ACC112 (cell line): ENCODE measurements around the gene CCDC61.
A peak's percentile ranks its signal among the peaks of the same experiment; 100 is the strongest.

Experiments
- H2AFZ ChIP-seq: fragments of 200-600 bp; sonication (generic); one replicate; pipeline ENCODE4 v1.6.0; 2017; ENCODE audit warnings: antibody characterized with exemption, low read length; ENCODE audit not compliant: unreplicated experiment
- H3K27ac ChIP-seq: fragments of 200-600 bp; sonication (generic); 2 replicates; pipeline ENCODE4 v1.5.1; 2014; ENCODE audit warnings: low read depth, mild to moderate bottlenecking, antibody characterized with exemption, low read length, moderate library complexity
- H3K27me3 ChIP-seq: fragments of 200-600 bp; sonication (generic); 2 replicates; pipeline ENCODE4 v1.6.1; 2014; ENCODE audit warnings: mild to moderate bottlenecking, antibody characterized with exemption, low read length, moderate library complexity, mixed read lengths; ENCODE audit not compliant: insufficient read depth
- H3K36me3 ChIP-seq: fragments of 200-600 bp; sonication (generic); 2 replicates; pipeline ENCODE4 v1.6.1; 2016; ENCODE audit warnings: mild to moderate bottlenecking, antibody characterized with exemption, low read length, moderate library complexity, mixed read lengths; ENCODE audit not compliant: insufficient read depth
- H3K4me1 ChIP-seq: fragments of 200-600 bp; sonication (generic); one replicate; pipeline ENCODE4 v1.6.1; 2016; ENCODE audit warnings: low read length, mixed read lengths; ENCODE audit not compliant: insufficient read depth, unreplicated experiment, control insufficient read depth
- H3K4me3 ChIP-seq: fragments of 200-600 bp; sonication (generic); 2 replicates; pipeline ENCODE4 v1.5.1; 2014; ENCODE audit warnings: mild to moderate bottlenecking, low read depth, low read length
- H3K79me2 ChIP-seq: fragments of 200-600 bp; sonication (generic); one replicate; pipeline ENCODE4 v1.6.0; 2016; ENCODE audit warnings: low read length; ENCODE audit not compliant: control insufficient read depth, unreplicated experiment, insufficient read depth

Gene CCDC61

GRCh38 chr19:45975306-45976070 lies 19.8 kb upstream of the CCDC61 start:
- H3K79me2 ChIP-seq: no peaks in the 10 kb centered on the region
- peaks cover 49% of the 10 kb centered on the region for H3K27me3 ChIP-seq
- no peaks in the 10 kb centered on the region for H3K4me1 ChIP-seq
- no peak overlapping the region for H2AFZ ChIP-seq
- no peaks in the 10 kb centered on the region for H3K36me3 ChIP-seq
- H3K4me3 ChIP-seq: no peak overlapping the region
- H3K27ac ChIP-seq: no peak overlapping the region

- Histone ChIP-seq H2AFZ (no peak overlapping the region), H3K36me3 (no peaks in the 10 kb centered on the region), H3K79me2 (no peaks in the 10 kb centered on the region), H3K27me3 (peaks cover 42% of the 10 kb centered on the region), H3K4me1 (no peaks in the 10 kb centered on the region), H3K4me3 (no peak overlapping the region), H3K27ac (no peak overlapping the region)
Measured at GRCh38 chr19:45976178-45976577, 19.1 kb upstream of the CCDC61 start.

DNA sequence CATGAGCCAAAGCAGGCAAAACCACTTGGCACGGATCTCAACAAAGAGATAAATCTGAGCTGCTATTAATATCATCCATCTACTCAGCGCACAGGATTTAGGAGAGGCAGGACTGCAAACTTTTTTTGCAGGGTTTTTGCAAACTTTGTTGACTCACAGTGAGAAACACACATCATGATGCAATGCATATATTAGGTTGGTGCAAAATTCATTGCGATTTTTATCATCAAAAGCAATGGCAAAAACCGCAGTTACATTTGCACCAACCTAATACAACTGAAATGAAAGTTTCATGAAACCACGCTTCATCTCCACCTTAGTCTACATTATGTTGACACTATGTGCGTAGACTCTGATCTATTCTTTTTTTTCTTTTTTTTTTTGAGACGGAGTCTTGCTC lies 17.1 kb upstream of the CCDC61 start:
- no peak overlapping the region for H3K4me3 ChIP-seq
- no peaks in the 10 kb centered on the region for H3K36me3 ChIP-seq
- peaks cover 26% of the 10 kb centered on the region for H3K27me3 ChIP-seq
- no peaks in the 10 kb centered on the region for H3K79me2 ChIP-seq
- no peak overlapping the region for H2AFZ ChIP-seq
- H3K27ac ChIP-seq: no peak overlapping the region
- no peaks in the 10 kb centered on the region for H3K4me1 ChIP-seq

DNA sequence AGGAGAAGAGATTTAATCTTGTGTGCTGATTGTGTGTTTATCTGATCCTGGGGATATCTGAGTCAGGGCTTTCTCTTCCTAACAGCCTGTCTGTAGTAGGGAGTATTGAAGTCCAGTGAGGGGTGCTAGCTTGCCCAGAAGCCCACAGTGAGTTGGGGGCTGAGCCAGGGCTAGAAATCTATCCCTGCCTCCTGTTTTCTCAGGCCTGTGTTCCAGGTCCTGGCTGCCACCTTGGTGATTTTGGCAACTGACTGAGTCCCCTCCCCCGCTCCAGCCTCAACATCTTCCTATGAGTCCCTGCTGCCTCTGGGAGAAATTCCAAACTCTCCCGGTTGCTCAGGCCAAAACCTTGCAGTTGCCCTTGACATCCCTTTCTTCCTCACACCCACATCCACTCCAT lies 13.9 kb upstream of the CCDC61 start:
- no peak overlapping the region for H2AFZ ChIP-seq
- no peaks in the 10 kb centered on the region for H3K36me3 ChIP-seq
- H3K79me2 ChIP-seq: no peaks in the 10 kb centered on the region
- no peaks in the 10 kb centered on the region; the same call in 1 of the 2 replicates for H3K27me3 ChIP-seq
- H3K4me1 ChIP-seq: no peaks in the 10 kb centered on the region
- no peak overlapping the region for H3K27ac ChIP-seq
- no peak overlapping the region for H3K4me3 ChIP-seq

GRCh38 chr19:45985321-45985720 lies 9.9 kb upstream of the CCDC61 start:
- Histone ChIP-seq H3K36me3 (no peaks in the 10 kb centered on the region), H3K4me1 (no peaks in the 10 kb centered on the region), H3K4me3 (no peak overlapping the region), H3K27me3 (peaks cover 6% of the 10 kb centered on the region), H3K79me2 (no peaks in the 10 kb centered on the region), H3K27ac (no peak overlapping the region), H2AFZ (no peak overlapping the region)

- no peak overlapping the region for H3K27ac ChIP-seq
- no peak overlapping the region for H3K4me3 ChIP-seq
- peaks cover 6% of the 10 kb centered on the region for H3K27me3 ChIP-seq
- no peaks in the 10 kb centered on the region for H3K4me1 ChIP-seq
- H3K79me2 ChIP-seq: no peaks in the 10 kb centered on the region
- no peaks in the 10 kb centered on the region for H3K36me3 ChIP-seq
- H2AFZ ChIP-seq: no peak overlapping the region
Measured at GRCh38 chr19:45990113-45990728, 5.0 kb upstream of the CCDC61 start.

DNA sequence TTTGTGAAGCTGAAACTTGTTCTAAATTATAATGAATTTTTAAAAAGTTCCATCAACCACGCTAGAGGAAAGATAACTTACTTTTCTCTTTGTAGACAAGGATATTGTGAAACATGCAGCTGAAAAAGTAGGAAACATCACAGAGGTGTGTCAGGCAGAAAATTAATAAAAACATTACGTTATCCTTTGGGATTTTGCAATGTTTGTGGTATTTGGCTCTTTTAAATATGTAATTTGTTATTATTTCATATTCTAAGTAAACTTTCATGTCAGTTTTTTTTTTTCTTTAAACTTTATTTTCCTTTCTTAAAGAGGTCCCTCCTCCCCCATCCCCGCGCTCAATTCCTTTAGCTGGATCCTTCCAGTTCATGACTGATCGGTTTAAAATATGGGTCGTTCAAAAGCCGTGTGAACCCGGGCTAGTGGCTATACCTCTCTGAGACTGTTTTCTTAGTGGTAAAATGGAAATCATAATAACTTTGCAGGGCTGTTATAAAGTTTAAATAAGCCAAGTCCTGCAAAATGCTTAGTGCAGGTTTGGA lies 740 bp upstream of the CCDC61 start:
- Histone ChIP-seq H3K4me3 (peak overlapping the region; percentile 71), H3K36me3 (no peaks in the 10 kb centered on the region), H2AFZ (no peak overlapping the region), H3K4me1 (no peaks in the 10 kb centered on the region), H3K27ac (no peak overlapping the region), H3K79me2 (no peaks in the 10 kb centered on the region), H3K27me3 (peaks cover 3% of the 10 kb centered on the region)

- H3K27me3 ChIP-seq: no peaks in the 10 kb centered on the region
- no peaks in the 10 kb centered on the region for H3K79me2 ChIP-seq
- H3K4me1 ChIP-seq: no peaks in the 10 kb centered on the region
- peak overlapping the region; percentile 87 for H3K4me3 ChIP-seq
- H2AFZ ChIP-seq: peak overlapping the region; percentile 10
- no peaks in the 10 kb centered on the region for H3K36me3 ChIP-seq
- no peak overlapping the region for H3K27ac ChIP-seq
Measured at GRCh38 chr19:45995715-45996385, 583 bp downstream of the CCDC61 start.

DNA sequence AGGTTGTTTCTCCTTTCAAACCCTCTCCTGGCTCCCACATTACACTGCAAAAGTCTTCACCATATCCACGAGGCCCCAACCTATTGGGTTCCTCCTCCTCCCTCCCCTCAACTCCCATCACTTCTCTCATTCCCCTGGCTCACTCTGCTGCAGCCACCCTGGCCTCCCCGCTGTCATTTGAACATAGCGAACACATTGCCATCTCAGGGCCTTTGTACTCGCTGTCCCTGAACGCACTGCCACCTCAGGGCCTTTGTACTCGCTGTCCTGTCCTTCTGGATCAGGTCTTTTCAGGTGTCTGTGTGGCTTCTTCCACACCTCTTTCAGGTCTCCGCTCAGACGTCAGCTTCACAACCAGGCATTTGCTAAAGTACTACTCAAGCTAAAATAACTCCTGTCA lies 1.7 kb downstream of the CCDC61 start:
- no peak overlapping the region for H3K4me3 ChIP-seq
- no peaks in the 10 kb centered on the region for H3K79me2 ChIP-seq

DNA sequence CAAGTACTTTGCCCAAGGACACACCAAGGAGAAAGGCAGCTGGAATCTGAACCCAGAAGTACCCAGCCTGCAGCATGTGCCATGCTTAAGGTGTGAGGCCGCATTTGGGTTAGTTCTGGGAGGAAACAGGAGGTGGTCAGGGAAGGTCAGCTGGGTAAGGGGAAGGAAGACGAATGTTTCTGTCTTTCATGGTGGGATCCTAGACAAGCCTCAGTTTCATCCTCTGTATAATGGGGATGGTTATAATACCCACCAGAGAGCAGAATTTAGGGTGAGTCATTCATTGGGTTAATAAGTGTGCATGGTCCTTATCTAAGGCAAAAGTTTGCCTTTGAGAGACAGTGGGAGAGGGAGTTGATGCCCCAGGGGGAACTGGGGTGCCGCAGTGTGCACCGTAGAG lies 3.6 kb downstream of the CCDC61 start:
- H3K4me1 ChIP-seq: no peaks in the 10 kb centered on the region
- no peak overlapping the region for H2AFZ ChIP-seq
- no peak overlapping the region for H3K27ac ChIP-seq
- H3K36me3 ChIP-seq: no peaks in the 10 kb centered on the region
- H3K79me2 ChIP-seq: no peaks in the 10 kb centered on the region
- no peak overlapping the region for H3K4me3 ChIP-seq
- H3K27me3 ChIP-seq: no peaks in the 10 kb centered on the region

More for the DNA sequence above, 1.7 kb downstream of the CCDC61 start:
- no peak overlapping the region for H2AFZ ChIP-seq
- H3K27me3 ChIP-seq: no peaks in the 10 kb centered on the region
- no peaks in the 10 kb centered on the region for H3K4me1 ChIP-seq
- no peaks in the 10 kb centered on the region for H3K36me3 ChIP-seq
- no peak overlapping the region for H3K27ac ChIP-seq
